GM11168 (cell line): ENCODE results near the gene CCDC38.
"Not testable (repeated sequence)": the region's sequence is repeated elsewhere in the genome, so short reads cannot be mapped to it uniquely, and the experiment has no call there.

Experiments
- in situ Hi-C: fragments of 300-500 bp; cut with MboI; formaldehyde crosslinking; loops from one replicate; pipeline ENCODE4 v1.12.0; 2022; ENCODE audit warnings: low sequenced_read_pairs; ENCODE audit not compliant: unreplicated experiment

Gene CCDC38

GRCh38 chr12:95942524-95943329 lies at the start of gene CCDC38:
Gene CCDC38 (minus strand): TSS chr12:95942614. CDS start chr12:95936509, 6,105 bp downstream.
- in situ Hi-C loops = no loop called here

- in situ Hi-C loops = no loop called here
These were observed 47.7 kb upstream of the CCDC38 start for GRCh38 chr12:95990136-95990535.

GRCh38 chr12:95989504-95990123 lies 47.2 kb upstream of the CCDC38 start:
- in situ Hi-C loops = no loop called here

GRCh38 chr12:95988506-95989275 lies 46.3 kb upstream of the CCDC38 start:
- in situ Hi-C loops = no loop called here

- in situ Hi-C loops = no loop called here
These were observed 44.5 kb upstream of the CCDC38 start for GRCh38 chr12:95986635-95987570.

- in situ Hi-C loops = no loop called here
These were observed 42.3 kb upstream of the CCDC38 start for GRCh38 chr12:95984682-95985081.

GRCh38 chr12:95982602-95983001 lies 40.2 kb upstream of the CCDC38 start:
- in situ Hi-C loops = no loop called here

GRCh38 chr12:95980437-95980836 lies 38.0 kb upstream of the CCDC38 start:
- in situ Hi-C loops = no loop called here

- in situ Hi-C loops = no loop called here
These were observed 36.4 kb upstream of the CCDC38 start for GRCh38 chr12:95978774-95979173.

GRCh38 chr12:95978351-95978750 lies 35.9 kb upstream of the CCDC38 start:
- in situ Hi-C loops = no loop called here

GRCh38 chr12:95977764-95978305 lies 35.4 kb upstream of the CCDC38 start:
- in situ Hi-C loops = no loop called here

- in situ Hi-C loops = no loop called here
These were observed 34.0 kb upstream of the CCDC38 start for GRCh38 chr12:95976416-95976832.

- in situ Hi-C loops = no loop called here
These were observed 33.1 kb upstream of the CCDC38 start for GRCh38 chr12:95975491-95975890.

- in situ Hi-C loops = no loop called here
These were observed 31.9 kb upstream of the CCDC38 start for GRCh38 chr12:95974358-95974757.

GRCh38 chr12:95972832-95973456 lies 30.5 kb upstream of the CCDC38 start:
- in situ Hi-C loops = no loop called here

- in situ Hi-C loops = no loop called here
These were observed 28.5 kb upstream of the CCDC38 start for GRCh38 chr12:95970905-95971304.

- in situ Hi-C loops = not testable (repeated sequence)
These were observed 26.7 kb upstream of the CCDC38 start for GRCh38 chr12:95969116-95969515.

- in situ Hi-C loops = no loop called here
These were observed 24.9 kb upstream of the CCDC38 start for GRCh38 chr12:95967301-95967700.

- in situ Hi-C loops = no loop called here
These were observed 24.0 kb upstream of the CCDC38 start for GRCh38 chr12:95966287-95966870.
